ENCODE measurements around the gene FGFR1OP2.

FGFR1OP2 gene

DNA sequence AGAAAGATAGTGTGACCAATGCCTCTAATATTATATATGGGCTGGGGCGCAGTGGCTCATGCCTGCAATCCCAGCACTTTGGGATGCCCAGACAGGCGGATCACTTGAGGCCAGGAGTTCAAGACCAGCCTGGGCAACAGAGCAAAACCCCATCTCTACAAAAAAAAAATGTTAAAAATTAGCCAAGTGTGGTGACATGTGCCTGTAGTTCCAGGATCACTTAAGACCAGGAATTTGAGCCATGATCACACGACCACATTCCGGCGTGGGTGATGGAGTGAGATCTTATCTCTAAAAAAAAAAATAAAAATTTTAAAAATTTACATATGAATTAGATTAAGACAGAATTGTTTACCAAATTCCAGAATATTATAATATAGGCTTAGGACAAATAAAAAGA lies 63.9 kb downstream of the FGFR1OP2 start:
- DNase-seq (ENCODE audit: low spot score) = no peak
- TF ChIP-seq, protein P1, sequence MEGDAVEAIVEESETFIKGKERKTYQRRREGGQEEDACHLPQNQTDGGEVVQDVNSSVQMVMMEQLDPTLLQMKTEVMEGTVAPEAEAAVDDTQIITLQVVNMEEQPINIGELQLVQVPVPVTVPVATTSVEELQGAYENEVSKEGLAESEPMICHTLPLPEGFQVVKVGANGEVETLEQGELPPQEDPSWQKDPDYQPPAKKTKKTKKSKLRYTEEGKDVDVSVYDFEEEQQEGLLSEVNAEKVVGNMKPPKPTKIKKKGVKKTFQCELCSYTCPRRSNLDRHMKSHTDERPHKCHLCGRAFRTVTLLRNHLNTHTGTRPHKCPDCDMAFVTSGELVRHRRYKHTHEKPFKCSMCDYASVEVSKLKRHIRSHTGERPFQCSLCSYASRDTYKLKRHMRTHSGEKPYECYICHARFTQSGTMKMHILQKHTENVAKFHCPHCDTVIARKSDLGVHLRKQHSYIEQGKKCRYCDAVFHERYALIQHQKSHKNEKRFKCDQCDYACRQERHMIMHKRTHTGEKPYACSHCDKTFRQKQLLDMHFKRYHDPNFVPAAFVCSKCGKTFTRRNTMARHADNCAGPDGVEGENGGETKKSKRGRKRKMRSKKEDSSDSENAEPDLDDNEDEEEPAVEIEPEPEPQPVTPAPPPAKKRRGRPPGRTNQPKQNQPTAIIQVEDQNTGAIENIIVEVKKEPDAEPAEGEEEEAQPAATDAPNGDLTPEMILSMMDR (IDR thresholded peaks at IDR 0.05; ENCODE audit: extremely low read depth, missing control alignments) = no peak

- TF ChIP-seq, protein P1 (IDR thresholded peaks at IDR 0.05; ENCODE audit: extremely low read depth, missing control alignments) = no peak
- no peak for DNase-seq (ENCODE audit: low spot score)
Measured at GRCh38 chr12:27003421-27004381, 65.4 kb downstream of the FGFR1OP2 start.

- TF ChIP-seq, protein P1 (IDR thresholded peaks at IDR 0.05; ENCODE audit: extremely low read depth, missing control alignments) = no peak
Measured at GRCh38 chr12:27005495-27005894, 67.2 kb downstream of the FGFR1OP2 start.

GRCh38 chr12:27006797-27007467 lies 68.7 kb downstream of the FGFR1OP2 start:
- DNase-seq (ENCODE audit: low spot score) = no peak
- TF ChIP-seq, protein P1 (IDR thresholded peaks at IDR 0.05; ENCODE audit: extremely low read depth, missing control alignments) = no peak

More at GRCh38 chr12:27005495-27005894, 67.2 kb downstream of the FGFR1OP2 start:
- DNase-seq (ENCODE audit: low spot score) = no peak

- no peak for DNase-seq (ENCODE audit: low spot score)
Measured at GRCh38 chr12:27008081-27008480, 69.8 kb downstream of the FGFR1OP2 start.

DNA sequence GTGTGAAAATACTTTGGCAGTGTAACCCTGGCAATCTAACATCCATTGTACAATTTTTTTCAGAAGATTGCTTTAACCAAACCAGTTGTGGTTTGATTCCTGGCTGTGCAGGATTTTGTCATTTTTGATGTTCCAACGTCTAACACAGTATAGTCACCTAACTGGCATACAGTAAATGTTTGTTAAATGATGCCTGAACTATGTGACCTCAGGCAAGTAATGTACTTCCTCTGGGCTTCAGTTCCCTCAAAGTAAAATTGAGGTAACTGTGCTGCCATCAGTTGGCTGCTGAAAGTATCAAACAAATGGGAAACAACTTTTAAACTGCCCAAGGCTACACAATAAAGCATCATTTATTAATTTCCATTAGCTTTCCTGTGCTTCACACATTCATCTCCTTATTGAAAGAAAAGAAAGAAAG lies 71.6 kb downstream of the FGFR1OP2 start:
- TF ChIP-seq, protein P1 (IDR thresholded peaks at IDR 0.05; ENCODE audit: extremely low read depth, missing control alignments) = no peak
- DNase-seq (ENCODE audit: low spot score) = peak; percentile 27

More at GRCh38 chr12:27008081-27008480, 69.8 kb downstream of the FGFR1OP2 start:
- TF ChIP-seq, protein P1 (IDR thresholded peaks at IDR 0.05; ENCODE audit: extremely low read depth, missing control alignments) = no peak
